Kidney (tissue), 14 donors: ENCODE data around the gene U2AF1L4. TPM values are rescaled to one million over a fixed set of nuclear protein-coding genes. Genes with fewer than 3 reads are reported as not detected.

Experiments used
- DNase-seq, 5 donors: peaks; one replicate each; pipeline ENCODE4 v3.0.0-alpha.2; 2013 to 2020
- FAIRE-seq: peaks from 2 replicates; lab custom pipeline; 2012; peaks lifted over from hg19 to GRCh38; lab: Jason Lieb, UNC
- H3K27ac ChIP-seq, 2 donors: one replicate each; pipeline ENCODE4 v1.7.0; 2013; ENCODE audit warnings: low read depth in 2 of 2, low read length in 2 of 2, inconsistent platforms in 1 of 2
- H3K27me3 ChIP-seq: one replicate; pipeline ENCODE4 v1.7.1; 2013; ENCODE audit warnings: low read length, inconsistent platforms; ENCODE audit not compliant: control insufficient read depth, insufficient read depth
- H3K36me3 ChIP-seq, 3 donors: one replicate each; pipeline versions ENCODE4 v1.7.0 to v1.7.1; 2013; ENCODE audit warnings: low read length in 3 of 3, control low read depth in 1 of 3, inconsistent platforms in 1 of 3; ENCODE audit not compliant: insufficient read depth in 3 of 3, control insufficient read depth in 2 of 3
- H3K4me1 ChIP-seq, 3 donors: one replicate each; pipeline versions ENCODE4 v1.7.0 to v1.7.1; 2013; ENCODE audit warnings: low read length in 3 of 3, inconsistent platforms in 1 of 3, low read depth in 1 of 3; ENCODE audit not compliant: control insufficient read depth in 2 of 3, insufficient read depth in 2 of 3
- H3K4me3 ChIP-seq, 3 donors: one replicate each; pipeline versions ENCODE4 v1.7.0 to v1.8.1; 2013; ENCODE audit warnings: low read length in 3 of 3, control low read depth in 1 of 3, inconsistent platforms in 1 of 3
- H3K9ac ChIP-seq, 3 donors: one replicate each; pipeline versions ENCODE4 v1.7.0 to v1.7.1; 2013; ENCODE audit warnings: low read length in 3 of 3, control low read depth in 1 of 3, inconsistent platforms in 1 of 3
- H3K9me3 ChIP-seq, 3 donors: one replicate each; pipeline versions ENCODE4 v1.7.0 to v1.7.1; 2013; ENCODE audit warnings: low read length in 3 of 3, control low read depth in 1 of 3, inconsistent platforms in 1 of 3; ENCODE audit not compliant: control insufficient read depth in 2 of 3, insufficient read depth in 1 of 3
- intact Hi-C: fragments of 100-400 bp; cut with DNase I; formaldehyde crosslinking; loops from one replicate; pipeline ENCODE4 v1.11.1; 2022
- polyA plus RNA-seq: library from polyadenylated mRNA; stranded (reverse); fragments of 350-450 nt; fragmentation: Illumina TruSeq; extraction: RNeasy Lipid Tissue Mini Kit (QIAGEN cat#74804); gene quantifications from one replicate; pipeline ENCODE4 v1.2.3, GENCODE V29; 2014; ENCODE audit warnings: low read depth, low replicate concordance; ENCODE audit not compliant: insufficient read depth
- total RNA-seq: library from RNA; stranded (reverse); fragmentation: NEBNext Ultra II Directional; extraction: Animal tissue kit (Norgen Biotek cat#: 25700); gene quantifications from one replicate; pipeline ENCODE4 v1.2.1, GENCODE V29; 2021
- TF ChIP-seq, protein P1 (sequence below): IDR thresholded peaks from 3 replicates; pipeline ENCODE4 v1.5.1; 2012; ENCODE audit warnings: mild to moderate bottlenecking, moderate library complexity, borderline replicate concordance; ENCODE audit not compliant: insufficient read depth; ENCODE audit errors: extremely low read depth
- donor health status: control.
- donor health status: control.
- donor health status: control.
- donor health status: control.
- donor health status: control.
- donor health status: DM: yes; HTN: yes; CAD: no.
- donor health status: Normal renal cell carcinoma (clear cell type).

The U2AF1L4 gene
- total and polyA plus RNA-seq, 2 donors from 2014 or later, result 27.4 to 47.7 TPM

DNA sequence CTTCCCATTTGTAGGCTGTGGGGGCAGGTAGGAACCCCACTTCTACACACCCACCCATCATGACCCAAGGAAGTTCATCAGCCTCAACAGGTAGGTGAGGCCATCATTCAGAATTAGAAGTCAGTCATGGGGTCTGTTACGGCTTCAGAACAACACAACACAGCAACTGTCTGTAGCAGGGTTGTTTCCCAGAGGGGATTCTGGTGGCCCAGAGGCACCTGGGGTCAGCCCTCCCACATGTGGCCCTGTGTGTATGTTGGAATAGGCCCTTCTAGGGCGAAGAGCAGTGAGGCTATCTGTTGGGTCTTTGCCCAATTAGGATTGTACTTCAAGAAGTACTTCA is 6.4 kb downstream of the U2AF1L4 start:
- Histone ChIP-seq H3K9ac (no peak overlapping the region), H3K27me3 (no peaks in the 10 kb centered on the region), H3K36me3 (peaks cover 2 to 18% (median 11%) of the 10 kb centered on the region in 3 donors), H3K27ac (no peak overlapping the region), H3K4me1 (peaks cover 0 to 8% (median 0%) of the 10 kb centered on the region in 3 donors), H3K9me3 (no peaks in the 10 kb centered on the region), H3K4me3 (no peak overlapping the region)
- FAIRE-seq (no peak), DNase-seq (no peak)
- TF ChIP-seq, protein P1, sequence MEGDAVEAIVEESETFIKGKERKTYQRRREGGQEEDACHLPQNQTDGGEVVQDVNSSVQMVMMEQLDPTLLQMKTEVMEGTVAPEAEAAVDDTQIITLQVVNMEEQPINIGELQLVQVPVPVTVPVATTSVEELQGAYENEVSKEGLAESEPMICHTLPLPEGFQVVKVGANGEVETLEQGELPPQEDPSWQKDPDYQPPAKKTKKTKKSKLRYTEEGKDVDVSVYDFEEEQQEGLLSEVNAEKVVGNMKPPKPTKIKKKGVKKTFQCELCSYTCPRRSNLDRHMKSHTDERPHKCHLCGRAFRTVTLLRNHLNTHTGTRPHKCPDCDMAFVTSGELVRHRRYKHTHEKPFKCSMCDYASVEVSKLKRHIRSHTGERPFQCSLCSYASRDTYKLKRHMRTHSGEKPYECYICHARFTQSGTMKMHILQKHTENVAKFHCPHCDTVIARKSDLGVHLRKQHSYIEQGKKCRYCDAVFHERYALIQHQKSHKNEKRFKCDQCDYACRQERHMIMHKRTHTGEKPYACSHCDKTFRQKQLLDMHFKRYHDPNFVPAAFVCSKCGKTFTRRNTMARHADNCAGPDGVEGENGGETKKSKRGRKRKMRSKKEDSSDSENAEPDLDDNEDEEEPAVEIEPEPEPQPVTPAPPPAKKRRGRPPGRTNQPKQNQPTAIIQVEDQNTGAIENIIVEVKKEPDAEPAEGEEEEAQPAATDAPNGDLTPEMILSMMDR, result no peak
- intact Hi-C loops, result no loop called here

DNA sequence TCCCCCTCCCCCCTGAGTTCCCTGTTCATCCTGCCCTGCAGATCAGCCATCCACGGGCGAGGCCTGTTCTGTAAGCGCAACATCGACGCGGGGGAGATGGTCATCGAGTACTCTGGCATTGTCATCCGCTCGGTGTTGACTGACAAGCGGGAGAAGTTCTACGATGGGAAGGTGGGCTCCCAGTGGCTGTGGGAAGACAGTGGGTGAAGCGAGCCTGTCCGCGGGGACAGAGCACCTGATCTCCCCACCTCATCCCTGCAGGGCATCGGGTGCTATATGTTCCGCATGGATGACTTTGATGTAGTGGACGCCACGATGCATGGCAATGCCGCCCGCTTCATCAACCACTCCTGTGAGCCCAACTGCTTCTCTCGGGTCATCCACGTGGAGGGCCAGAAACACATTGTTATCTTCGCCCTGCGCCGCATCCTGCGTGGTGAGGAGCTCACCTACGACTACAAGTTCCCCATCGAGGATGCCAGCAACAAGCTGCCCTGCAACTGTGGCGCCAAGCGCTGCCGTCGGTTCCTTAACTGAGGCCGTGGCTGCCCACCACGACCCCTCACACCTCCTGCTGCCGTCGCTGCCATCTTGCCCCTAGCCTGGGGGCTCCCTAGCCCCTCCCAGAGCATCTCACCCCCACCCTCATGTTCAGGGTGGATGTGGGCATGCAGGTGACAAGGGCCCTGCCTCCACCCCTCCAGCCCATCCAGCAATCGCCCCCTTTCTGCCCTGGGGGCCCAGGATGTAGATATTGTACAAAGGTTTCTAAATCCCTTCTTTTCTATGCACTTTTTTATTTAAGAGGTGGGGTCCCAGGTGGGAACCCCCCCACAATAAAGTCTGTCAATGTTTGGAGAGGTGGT is 7.0 kb downstream of the U2AF1L4 start:
- TF ChIP-seq, protein P1, result no peak
- Histone ChIP-seq H3K9me3 (no peaks in the 10 kb centered on the region), H3K36me3 (peaks cover 2 to 21% (median 11%) of the 10 kb centered on the region in 3 donors), H3K9ac (no peak overlapping the region), H3K27ac (no peak overlapping the region), H3K27me3 (no peaks in the 10 kb centered on the region), H3K4me1 (peaks cover 0 to 8% (median 0%) of the 10 kb centered on the region in 3 donors), H3K4me3 (no peak overlapping the region)
- DNase-seq (peak in 2 of 5 donors; percentile 56 to 78), FAIRE-seq (no peak)
- intact Hi-C loops, result no loop called here

DNA sequence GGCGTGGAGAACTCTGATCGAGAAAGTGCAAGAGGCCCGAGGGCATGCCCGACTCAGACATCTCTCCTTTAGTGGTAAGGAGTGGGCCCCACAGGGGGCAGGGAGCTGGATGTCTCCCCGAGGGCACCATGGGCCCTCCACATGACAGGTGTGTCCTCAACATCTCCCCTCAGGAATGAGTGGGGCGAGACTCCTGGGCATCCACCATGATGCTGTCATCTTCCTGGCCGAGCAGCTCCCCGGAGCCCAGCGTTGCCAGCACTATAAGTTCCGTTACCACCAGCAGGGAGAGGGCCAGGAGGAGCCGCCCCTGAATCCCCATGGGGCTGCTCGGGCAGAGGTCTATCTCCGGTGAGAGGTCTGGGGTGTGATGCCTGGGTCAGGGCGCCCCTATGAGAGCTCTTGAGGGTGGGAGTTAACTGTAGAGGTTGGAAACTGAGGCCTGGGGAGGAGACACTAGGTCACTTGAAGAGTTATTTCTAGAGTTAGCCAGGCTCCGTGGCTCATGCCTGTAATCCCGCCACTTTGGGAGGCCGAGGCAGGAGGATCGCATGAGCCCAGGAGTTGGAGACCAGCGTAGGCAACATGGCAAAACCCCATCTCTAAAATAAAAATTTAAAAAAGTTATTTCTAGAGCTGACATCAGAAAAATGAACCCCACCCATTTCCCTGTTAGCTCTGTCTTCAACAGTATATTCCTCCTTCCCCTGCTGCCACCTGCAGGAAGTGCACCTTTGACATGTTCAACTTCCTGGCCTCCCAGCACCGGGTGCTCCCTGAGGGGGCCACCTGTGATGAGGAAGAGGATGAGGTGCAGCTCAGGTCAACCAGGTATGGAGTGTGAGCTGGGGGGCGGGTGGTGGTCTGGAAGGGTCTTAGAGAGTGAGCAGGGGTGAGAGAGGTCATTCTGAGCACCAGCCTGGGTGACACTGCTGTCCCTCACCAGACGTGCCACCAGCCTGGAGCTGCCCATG is 8.0 kb downstream of the U2AF1L4 start:
- intact Hi-C loops, result no loop called here
- FAIRE-seq (no peak), DNase-seq (peak in 1 of 5 donors; percentile 73)
- Histone ChIP-seq H3K4me3 (no peak overlapping the region), H3K4me1 (peaks cover 0 to 8% (median 0%) of the 10 kb centered on the region in 3 donors), H3K9me3 (no peaks in the 10 kb centered on the region), H3K27ac (no peak overlapping the region), H3K36me3 (peaks cover 2 to 22% (median 11%) of the 10 kb centered on the region in 3 donors), H3K9ac (no peak overlapping the region), H3K27me3 (no peaks in the 10 kb centered on the region)
- TF ChIP-seq, protein P1, result peak; percentile 25
